Skeletal muscle satellite cell (primary cell): ENCODE measurements around the gene MYL3.

ENCODE experiments used
- H3K27me3 ChIP-seq: 2 replicates; pipeline ENCODE4 v1.7.0; 2013; ENCODE audit warnings: low read length; ENCODE audit not compliant: control insufficient read depth, insufficient read depth
- H3K36me3 ChIP-seq: 2 replicates; pipeline ENCODE4 v1.7.0; 2013; ENCODE audit warnings: mild to moderate bottlenecking, control low read depth, low read length; ENCODE audit not compliant: insufficient read depth
- H3K4me1 ChIP-seq: 2 replicates; pipeline ENCODE4 v1.7.0; 2013; ENCODE audit warnings: low read length; ENCODE audit not compliant: control insufficient read depth, insufficient read depth
- H3K4me2 ChIP-seq: 2 replicates; pipeline ENCODE4 v1.7.0; 2013; ENCODE audit warnings: mild to moderate bottlenecking, low read length
- H3K4me3 ChIP-seq: 2 replicates; pipeline ENCODE4 v1.7.0; 2013; ENCODE audit warnings: low read length
- H3K9ac ChIP-seq: 2 replicates; pipeline ENCODE4 v1.7.0; 2013; ENCODE audit warnings: mild to moderate bottlenecking, low read depth, low read length, moderate library complexity
- H3K9me3 ChIP-seq: replicated peaks from 2 replicates; pipeline ENCODE4 v1.7.0; 2013; ENCODE audit warnings: mild to moderate bottlenecking, control low read depth, low read length

MYL3 gene

GRCh38 chr3:46851364-46852333 is 11.6 kb downstream of the MYL3 start:
- H3K4me3 ChIP-seq = no peak overlapping the region
- no peaks in the 10 kb centered on the region for H3K36me3 ChIP-seq
- H3K9me3 ChIP-seq = no peaks in the 10 kb centered on the region
- H3K4me1 ChIP-seq = no peaks in the 10 kb centered on the region
- no peak overlapping the region for H3K4me2 ChIP-seq
- H3K9ac ChIP-seq = no peak overlapping the region
- peaks cover 22% of the 10 kb centered on the region for H3K27me3 ChIP-seq

- Histone ChIP-seq H3K9me3 (no peaks in the 10 kb centered on the region), H3K36me3 (no peaks in the 10 kb centered on the region), H3K9ac (no peak overlapping the region)
Observed at GRCh38 chr3:46850468-46850779, 12.8 kb downstream of the MYL3 start.

GRCh38 chr3:46849686-46850467 is 13.4 kb downstream of the MYL3 start:
- Histone ChIP-seq H3K4me3 (no peak overlapping the region), H3K27me3 (peaks cover 16% of the 10 kb centered on the region), H3K9me3 (no peaks in the 10 kb centered on the region), H3K9ac (no peak overlapping the region), H3K4me2 (no peak overlapping the region), H3K4me1 (peaks cover 16% of the 10 kb centered on the region), H3K36me3 (no peaks in the 10 kb centered on the region)

More at GRCh38 chr3:46850468-46850779, 12.8 kb downstream of the MYL3 start:
- Histone ChIP-seq H3K4me3 (no peak overlapping the region), H3K4me1 (peaks cover 10% of the 10 kb centered on the region), H3K27me3 (peaks cover 20% of the 10 kb centered on the region), H3K4me2 (no peak overlapping the region)

- Histone ChIP-seq H3K27me3 (peaks cover 12% of the 10 kb centered on the region), H3K4me3 (no peak overlapping the region), H3K9ac (no peak overlapping the region), H3K9me3 (no peaks in the 10 kb centered on the region), H3K36me3 (no peaks in the 10 kb centered on the region), H3K4me1 (peaks cover 16% of the 10 kb centered on the region), H3K4me2 (no peak overlapping the region)
Observed at GRCh38 chr3:46849045-46849631, 14.1 kb downstream of the MYL3 start.

- no peaks in the 10 kb centered on the region for H3K9me3 ChIP-seq
- no peak overlapping the region for H3K4me3 ChIP-seq
- no peaks in the 10 kb centered on the region for H3K36me3 ChIP-seq
- H3K4me1 ChIP-seq = peaks cover 16% of the 10 kb centered on the region
- H3K9ac ChIP-seq = no peak overlapping the region
- peaks cover 7% of the 10 kb centered on the region for H3K27me3 ChIP-seq
- no peak overlapping the region for H3K4me2 ChIP-seq
Observed at GRCh38 chr3:46848271-46849044, 14.8 kb downstream of the MYL3 start.

GRCh38 chr3:46847744-46848143 is 15.5 kb downstream of the MYL3 start:
- Histone ChIP-seq H3K27me3 (peaks cover 12% of the 10 kb centered on the region), H3K4me3 (no peak overlapping the region), H3K4me2 (no peak overlapping the region), H3K4me1 (peaks cover 16% of the 10 kb centered on the region), H3K9me3 (no peaks in the 10 kb centered on the region), H3K36me3 (no peaks in the 10 kb centered on the region), H3K9ac (no peak overlapping the region)

- Histone ChIP-seq H3K9ac (peak overlapping the region; percentile 86), H3K4me3 (peak overlapping the region; percentile 75), H3K4me1 (peaks cover 16% of the 10 kb centered on the region), H3K27me3 (peaks cover 12% of the 10 kb centered on the region), H3K36me3 (no peaks in the 10 kb centered on the region), H3K9me3 (no peaks in the 10 kb centered on the region), H3K4me2 (peak overlapping the region; percentile 97)
Observed at GRCh38 chr3:46846624-46847542, 16.4 kb downstream of the MYL3 start.

GRCh38 chr3:46845860-46846623 is 17.2 kb downstream of the MYL3 start:
- H3K9me3 ChIP-seq = peaks cover 3% of the 10 kb centered on the region
- peak overlapping the region; percentile 97 for H3K4me2 ChIP-seq
- H3K9ac ChIP-seq = peak overlapping the region; percentile 86
- H3K4me3 ChIP-seq = peak overlapping the region; percentile 75
- no peaks in the 10 kb centered on the region for H3K36me3 ChIP-seq
- peaks cover 11% of the 10 kb centered on the region for H3K27me3 ChIP-seq
- peaks cover 16% of the 10 kb centered on the region for H3K4me1 ChIP-seq

GRCh38 chr3:46845397-46845859 is 17.8 kb downstream of the MYL3 start:
- peak overlapping the region; percentile 97 for H3K4me2 ChIP-seq
- peaks cover 3% of the 10 kb centered on the region for H3K9me3 ChIP-seq
- H3K4me3 ChIP-seq = peak overlapping the region; percentile 75
- peaks cover 16% of the 10 kb centered on the region for H3K4me1 ChIP-seq
- peaks cover 9% of the 10 kb centered on the region for H3K27me3 ChIP-seq
- peak overlapping the region; percentile 86 for H3K9ac ChIP-seq
- H3K36me3 ChIP-seq = no peaks in the 10 kb centered on the region
